ENCODE data around the gene E2F3. TPM values are rescaled to one million over a fixed set of nuclear protein-coding genes. Genes with fewer than 3 reads are reported as not detected.

Gene E2F3
- polyA plus RNA-seq, 4 donors: 1.8 to 15.7 (median 4.4) TPM

DNA sequence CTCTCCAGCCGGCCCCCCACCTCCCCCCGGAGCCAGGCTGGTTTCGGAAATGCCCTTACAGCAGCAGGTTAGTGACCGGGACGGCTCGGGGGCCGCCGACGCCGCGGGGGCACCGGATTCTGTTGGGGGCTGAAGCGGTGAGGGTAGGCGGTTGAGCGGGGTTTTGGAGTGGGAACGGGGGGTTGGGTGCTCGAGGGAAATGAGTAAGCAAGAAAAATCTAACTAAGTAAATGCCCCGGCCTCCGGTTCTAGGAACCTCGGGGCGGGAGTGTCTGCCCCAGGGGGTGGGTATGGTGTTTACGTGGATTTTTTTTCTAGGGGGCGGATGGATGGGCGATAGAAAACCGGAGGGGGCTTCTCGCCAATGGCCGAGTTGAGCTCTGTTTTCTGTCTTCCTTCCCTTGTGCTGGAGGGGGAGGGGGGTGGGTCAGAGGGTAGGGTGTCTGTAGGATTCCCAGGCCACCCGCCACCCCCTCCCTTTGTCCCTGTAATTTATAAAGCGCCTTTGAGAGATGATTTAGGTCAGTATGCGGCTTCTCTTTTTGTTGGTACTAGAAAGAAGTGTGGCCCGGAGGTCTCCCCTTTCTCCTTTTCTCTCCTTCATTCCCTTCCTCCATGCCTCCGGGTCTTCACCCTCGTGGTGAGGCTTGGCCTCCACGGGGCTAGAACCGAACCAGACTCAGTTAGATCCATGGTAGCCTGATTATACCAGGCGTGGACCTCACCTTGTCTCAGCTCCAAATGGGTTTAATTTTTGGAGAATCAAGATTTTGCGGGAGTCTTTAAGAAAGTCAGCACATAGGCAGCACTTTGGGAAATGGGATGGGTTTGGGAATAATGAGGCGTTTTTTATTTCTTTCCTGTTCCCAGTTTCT is 2.3 kb downstream of the E2F3 start:
- peak; percentile 32 to 74 for DNase-seq
- H3K9me3 ChIP-seq (ENCODE audit: control insufficient read depth in 2 of 2, insufficient read depth in 1 of 2, low read depth in 1 of 2, low read length in 1 of 2): no peaks in the 10 kb centered on the region
- H3K27me3 ChIP-seq (ENCODE audit: control insufficient read depth in 3 of 3, insufficient read depth in 3 of 3, low read length in 3 of 3): no peaks in the 10 kb centered on the region
- peaks cover 0 to 4% (median 0%) of the 10 kb centered on the region in 3 donors for H3K36me3 ChIP-seq (ENCODE audit: control insufficient read depth in 3 of 3, insufficient read depth in 2 of 3, low read depth in 1 of 3, low read length in 3 of 3)
- peaks cover 0 to 2% (median 2%) of the 10 kb centered on the region in 3 donors for H3K4me1 ChIP-seq (ENCODE audit: control insufficient read depth in 3 of 3, insufficient read depth in 2 of 3, low read depth in 1 of 3, low read length in 2 of 3)
- H3K27ac ChIP-seq (ENCODE audit: low read depth in 1 of 3, low read length in 2 of 3): peak overlapping the region; percentile 79 to 94 (median 81)
- WGBS, 3 donors: 0 to 1% (median 1%) methylated on average over 35 to 38 of the region's 38 CpGs
- H3K4me3 ChIP-seq (ENCODE audit: low read depth in 1 of 3, low read length in 3 of 3): peak overlapping the region; percentile 76 to 83 (median 82)
- no peak for FAIRE-seq

GRCh38 chr6:20404641-20405032 is 3.0 kb downstream of the E2F3 start:
- DNase-seq (peak; percentile 54 to 68), FAIRE-seq (no peak)
- WGBS, 3 donors: 1% methylated on average over 6 of the region's 6 CpGs
- Histone ChIP-seq H3K9me3 (ENCODE audit: control insufficient read depth in 2 of 2, insufficient read depth in 1 of 2, low read depth in 1 of 2, low read length in 1 of 2) (no peaks in the 10 kb centered on the region), H3K27ac (ENCODE audit: low read depth in 1 of 3, low read length in 2 of 3) (peak overlapping the region; percentile 79 to 94 (median 81)), H3K36me3 (ENCODE audit: control insufficient read depth in 3 of 3, insufficient read depth in 2 of 3, low read depth in 1 of 3, low read length in 3 of 3) (peaks cover 0 to 4% (median 0%) of the 10 kb centered on the region in 3 donors), H3K27me3 (ENCODE audit: control insufficient read depth in 3 of 3, insufficient read depth in 3 of 3, low read length in 3 of 3) (no peaks in the 10 kb centered on the region), H3K4me3 (ENCODE audit: low read depth in 1 of 3, low read length in 3 of 3) (peak overlapping the region in 2 of 3 donors; percentile 82 to 83), H3K4me1 (ENCODE audit: control insufficient read depth in 3 of 3, insufficient read depth in 2 of 3, low read depth in 1 of 3, low read length in 2 of 3) (peaks cover 0 to 2% (median 2%) of the 10 kb centered on the region in 3 donors)

DNA sequence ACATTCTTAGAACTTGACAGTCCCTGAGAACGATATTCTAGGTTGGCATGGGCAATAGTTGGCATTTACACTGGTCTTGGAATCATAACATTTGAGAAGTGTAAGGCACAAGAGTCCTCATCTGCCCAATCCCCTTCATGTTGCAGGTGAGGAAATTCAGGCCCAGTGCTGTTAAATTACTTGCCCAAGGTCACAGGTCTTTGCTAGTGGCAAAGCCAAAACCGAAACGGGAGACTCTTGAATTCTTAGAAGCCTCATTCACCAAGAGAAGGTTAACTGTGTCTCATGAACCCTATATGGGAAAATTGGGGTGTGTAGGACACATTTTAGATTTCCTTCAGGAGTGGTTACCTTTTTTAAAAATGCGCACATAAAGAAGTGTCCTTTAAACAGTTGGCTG is 7.2 kb downstream of the E2F3 start:
- H3K36me3 ChIP-seq (ENCODE audit: control insufficient read depth in 3 of 3, insufficient read depth in 2 of 3, low read depth in 1 of 3, low read length in 3 of 3): peaks cover 0 to 27% (median 0%) of the 10 kb centered on the region in 3 donors
- FAIRE-seq (no peak), DNase-seq (no peak)
- H3K27ac ChIP-seq (ENCODE audit: low read depth in 1 of 3, low read length in 2 of 3): peak overlapping the region in 1 of 3 donors; percentile 64
- H3K27me3 ChIP-seq (ENCODE audit: control insufficient read depth in 3 of 3, insufficient read depth in 3 of 3, low read length in 3 of 3): no peaks in the 10 kb centered on the region
- 84 to 90% (median 84%) methylated on average over 4 of the region's 4 CpGs for WGBS, 3 donors
- H3K4me3 ChIP-seq (ENCODE audit: low read depth in 1 of 3, low read length in 3 of 3): no peak overlapping the region
- H3K9me3 ChIP-seq (ENCODE audit: control insufficient read depth in 2 of 2, insufficient read depth in 1 of 2, low read depth in 1 of 2, low read length in 1 of 2): no peaks in the 10 kb centered on the region
- peaks cover 2 to 6% (median 2%) of the 10 kb centered on the region in 3 donors for H3K4me1 ChIP-seq (ENCODE audit: control insufficient read depth in 3 of 3, insufficient read depth in 2 of 3, low read depth in 1 of 3, low read length in 2 of 3)

DNA sequence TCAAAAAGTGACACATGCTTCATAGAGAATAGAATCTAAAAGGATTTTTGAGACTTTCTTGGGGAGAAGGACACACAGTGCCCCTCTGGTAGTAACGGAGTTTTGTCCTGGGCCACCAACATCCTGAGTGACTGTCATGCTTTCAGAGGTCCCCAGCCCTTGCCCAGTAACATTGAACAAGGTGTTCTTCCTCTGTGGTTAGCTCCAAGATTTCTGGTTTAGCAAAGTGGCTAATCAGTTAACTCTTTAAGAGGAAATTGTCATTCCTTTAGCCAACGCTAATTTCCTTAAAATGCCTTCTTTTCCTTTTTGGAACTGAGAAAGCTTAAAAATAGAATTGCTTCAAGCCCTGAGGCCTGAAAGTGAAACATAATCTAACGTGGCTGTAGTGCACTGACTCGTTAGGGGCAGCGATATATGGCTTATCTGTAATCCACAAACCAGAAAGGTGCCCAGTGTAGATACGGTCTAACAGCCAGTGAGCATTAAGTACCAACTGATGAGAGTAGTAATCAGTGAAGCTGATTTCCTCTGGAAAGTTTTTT is 7.8 kb downstream of the E2F3 start:
- DNase-seq: peak in 1 of 2 donors; percentile 27
- H3K27me3 ChIP-seq (ENCODE audit: control insufficient read depth in 3 of 3, insufficient read depth in 3 of 3, low read length in 3 of 3): no peaks in the 10 kb centered on the region
- H3K27ac ChIP-seq (ENCODE audit: low read depth in 1 of 3, low read length in 2 of 3): peak overlapping the region in 1 of 3 donors; percentile 63
- WGBS, 3 donors: 22 to 25% (median 22%) methylated on average over 6 of the region's 6 CpGs
- H3K36me3 ChIP-seq (ENCODE audit: control insufficient read depth in 3 of 3, insufficient read depth in 2 of 3, low read depth in 1 of 3, low read length in 3 of 3): peaks cover 0 to 28% (median 0%) of the 10 kb centered on the region in 3 donors
- H3K4me1 ChIP-seq (ENCODE audit: control insufficient read depth in 3 of 3, insufficient read depth in 2 of 3, low read depth in 1 of 3, low read length in 2 of 3): peaks cover 0 to 6% (median 2%) of the 10 kb centered on the region in 3 donors
- no peak overlapping the region for H3K4me3 ChIP-seq (ENCODE audit: low read depth in 1 of 3, low read length in 3 of 3)
- no peak for FAIRE-seq
- H3K9me3 ChIP-seq (ENCODE audit: control insufficient read depth in 2 of 2, insufficient read depth in 1 of 2, low read depth in 1 of 2, low read length in 1 of 2): no peaks in the 10 kb centered on the region

GRCh38 chr6:20411544-20411943 is 9.9 kb downstream of the E2F3 start:
- Histone ChIP-seq H3K9me3 (ENCODE audit: control insufficient read depth in 2 of 2, insufficient read depth in 1 of 2, low read depth in 1 of 2, low read length in 1 of 2) (no peaks in the 10 kb centered on the region), H3K27me3 (ENCODE audit: control insufficient read depth in 3 of 3, insufficient read depth in 3 of 3, low read length in 3 of 3) (no peaks in the 10 kb centered on the region), H3K27ac (ENCODE audit: low read depth in 1 of 3, low read length in 2 of 3) (no peak overlapping the region), H3K4me3 (ENCODE audit: low read depth in 1 of 3, low read length in 3 of 3) (no peak overlapping the region), H3K36me3 (ENCODE audit: control insufficient read depth in 3 of 3, insufficient read depth in 2 of 3, low read depth in 1 of 3, low read length in 3 of 3) (peaks cover 0 to 24% (median 0%) of the 10 kb centered on the region in 3 donors), H3K4me1 (ENCODE audit: control insufficient read depth in 3 of 3, insufficient read depth in 2 of 3, low read depth in 1 of 3, low read length in 2 of 3) (peaks cover 4 to 22% (median 13%) of the 10 kb centered on the region in 3 donors)
- 86 to 95% (median 90%) methylated on average over 8 of the region's 8 CpGs for WGBS, 3 donors
- DNase-seq (no peak), FAIRE-seq (no peak)

- peaks cover 6 to 25% (median 19%) of the 10 kb centered on the region in 3 donors for H3K4me1 ChIP-seq (ENCODE audit: control insufficient read depth in 3 of 3, insufficient read depth in 2 of 3, low read depth in 1 of 3, low read length in 2 of 3)
- no peaks in the 10 kb centered on the region for H3K27me3 ChIP-seq (ENCODE audit: control insufficient read depth in 3 of 3, insufficient read depth in 3 of 3, low read length in 3 of 3)
- H3K9me3 ChIP-seq (ENCODE audit: control insufficient read depth in 2 of 2, insufficient read depth in 1 of 2, low read depth in 1 of 2, low read length in 1 of 2): no peaks in the 10 kb centered on the region
- FAIRE-seq (no peak), DNase-seq (peak in 1 of 2 donors; percentile 18)
- WGBS, 3 donors: 85 to 93% (median 88%) methylated on average over 12 of the region's 12 CpGs
- H3K27ac ChIP-seq (ENCODE audit: low read depth in 1 of 3, low read length in 2 of 3): no peak overlapping the region
- H3K36me3 ChIP-seq (ENCODE audit: control insufficient read depth in 3 of 3, insufficient read depth in 2 of 3, low read depth in 1 of 3, low read length in 3 of 3): peaks cover 0 to 24% (median 0%) of the 10 kb centered on the region in 3 donors
- H3K4me3 ChIP-seq (ENCODE audit: low read depth in 1 of 3, low read length in 3 of 3): no peak overlapping the region
Measured at GRCh38 chr6:20411953-20412681, 10.4 kb downstream of the E2F3 start.

- 93 to 97% (median 94%) methylated on average over 5 of the region's 5 CpGs for WGBS, 3 donors
Measured at GRCh38 chr6:20412682-20413073, 11.0 kb downstream of the E2F3 start.

GRCh38 chr6:20413826-20414225 is 12.1 kb downstream of the E2F3 start:
- DNase-seq (no peak), FAIRE-seq (no peak)
- Histone ChIP-seq H3K27ac (ENCODE audit: low read depth in 1 of 3, low read length in 2 of 3) (no peak overlapping the region), H3K27me3 (ENCODE audit: control insufficient read depth in 3 of 3, insufficient read depth in 3 of 3, low read length in 3 of 3) (no peaks in the 10 kb centered on the region), H3K36me3 (ENCODE audit: control insufficient read depth in 3 of 3, insufficient read depth in 2 of 3, low read depth in 1 of 3, low read length in 3 of 3) (peaks cover 0 to 24% (median 0%) of the 10 kb centered on the region in 3 donors), H3K4me1 (ENCODE audit: control insufficient read depth in 3 of 3, insufficient read depth in 2 of 3, low read depth in 1 of 3, low read length in 2 of 3) (peaks cover 6 to 31% (median 29%) of the 10 kb centered on the region in 3 donors), H3K4me3 (ENCODE audit: low read depth in 1 of 3, low read length in 3 of 3) (no peak overlapping the region), H3K9me3 (ENCODE audit: control insufficient read depth in 2 of 2, insufficient read depth in 1 of 2, low read depth in 1 of 2, low read length in 1 of 2) (no peaks in the 10 kb centered on the region)
- 79 to 92% (median 84%) methylated on average over 3 of the region's 3 CpGs for WGBS, 3 donors

More at GRCh38 chr6:20412682-20413073, 11.0 kb downstream of the E2F3 start:
- Histone ChIP-seq H3K27ac (ENCODE audit: low read depth in 1 of 3, low read length in 2 of 3) (no peak overlapping the region), H3K9me3 (ENCODE audit: control insufficient read depth in 2 of 2, insufficient read depth in 1 of 2, low read depth in 1 of 2, low read length in 1 of 2) (no peaks in the 10 kb centered on the region), H3K27me3 (ENCODE audit: control insufficient read depth in 3 of 3, insufficient read depth in 3 of 3, low read length in 3 of 3) (no peaks in the 10 kb centered on the region), H3K36me3 (ENCODE audit: control insufficient read depth in 3 of 3, insufficient read depth in 2 of 3, low read depth in 1 of 3, low read length in 3 of 3) (peaks cover 0 to 24% (median 0%) of the 10 kb centered on the region in 3 donors), H3K4me1 (ENCODE audit: control insufficient read depth in 3 of 3, insufficient read depth in 2 of 3, low read depth in 1 of 3, low read length in 2 of 3) (peaks cover 6 to 27% (median 23%) of the 10 kb centered on the region in 3 donors), H3K4me3 (ENCODE audit: low read depth in 1 of 3, low read length in 3 of 3) (no peak overlapping the region)
- DNase-seq: no peak
- no peak for FAIRE-seq

Measured in small intestine (tissue), 7 donors.